ENCODE results near the gene FHOD3.

DNA sequence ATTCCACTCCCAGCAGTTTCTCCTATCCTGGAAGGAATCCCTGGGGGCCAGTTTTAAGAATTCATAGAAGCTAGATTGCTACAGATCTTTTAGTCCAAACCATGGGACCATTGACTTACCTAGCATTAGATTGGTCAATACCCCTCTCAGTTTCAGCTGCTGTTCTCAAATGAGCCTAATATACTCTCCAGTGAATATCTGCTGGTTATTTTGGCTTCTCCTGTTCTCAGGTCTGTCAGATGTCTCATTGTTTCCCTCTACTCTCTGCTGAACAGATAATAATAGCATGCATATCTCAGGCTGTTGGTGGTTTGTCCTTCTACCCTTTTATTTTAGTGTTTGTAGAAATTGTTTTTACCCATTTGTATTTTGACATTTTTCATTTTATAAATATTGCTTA lies 99.5 kb downstream of the FHOD3 start:
- TF ChIP-seq NBN (IDR thresholded peaks at IDR 0.05; ENCODE audit: low read depth) (no peak), ARID2 (IDR thresholded peaks at IDR 0.05) (no peak), NFE2L1 (tag; IDR thresholded peaks at IDR 0.05; ENCODE audit: borderline replicate concordance, low read depth) (no peak), ZNF146 (CRISPR knock-in tag; IDR thresholded peaks at IDR 0.05; ENCODE audit: unreplicated experiment) (no peak)

Data from K562 (cell line).